H1 (cell line): ENCODE results near the gene ARL3.

Source experiments
- GABPA ChIP-seq: IDR thresholded peaks from 2 replicates; pipeline ENCODE4 v1.6.1; 2011; ENCODE audit warnings: mild to moderate bottlenecking, low read length, moderate library complexity, borderline replicate concordance; ENCODE audit not compliant: insufficient read depth
- SIX5 ChIP-seq: IDR thresholded peaks from 2 replicates; pipeline ENCODE4 v1.6.1; 2011; ENCODE audit warnings: mild to moderate bottlenecking, low read depth, low read length
- SP1 ChIP-seq: IDR thresholded peaks from 2 replicates; pipeline ENCODE4 v1.6.1; 2011; ENCODE audit warnings: low read depth, low read length
- TF ChIP-seq, protein P1 (sequence below), 3 experiments: IDR thresholded peaks; 1 replicate in 2 of 3; 2 replicates in 1 of 3; pipeline versions ENCODE4 v1.5.1 to v1.6.1; 2011; ENCODE audit warnings: low read length in 3 of 3, mild to moderate bottlenecking in 3 of 3, inconsistent platforms in 2 of 3, low read depth in 1 of 3, moderate library complexity in 1 of 3; ENCODE audit not compliant: insufficient read depth in 1 of 3; ENCODE audit errors: control extremely low read depth in 1 of 3

DNA sequence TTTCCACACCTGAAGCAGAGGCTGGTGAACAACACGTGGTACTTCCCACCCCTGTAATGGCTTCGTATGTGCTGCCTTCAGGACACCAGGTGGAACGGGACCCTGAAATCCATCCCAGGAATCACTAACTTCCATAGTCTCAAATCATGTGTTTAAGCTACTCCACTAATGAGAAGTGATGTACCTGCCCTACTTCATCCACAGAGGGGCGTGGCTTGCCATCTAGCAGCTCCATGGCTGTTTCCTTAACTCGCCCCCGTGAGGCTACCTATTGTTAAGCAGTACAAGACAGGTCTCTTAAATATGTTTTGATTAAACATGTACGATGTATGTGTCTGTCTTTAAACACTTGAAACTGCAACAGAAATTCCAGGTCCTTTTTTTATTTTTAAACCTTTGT lies 31.8 kb downstream of the ARL3 start:
- TF ChIP-seq SP1, result no peak
- no peak for TF ChIP-seq GABPA
- no peak for TF ChIP-seq SIX5
- TF ChIP-seq, protein P1, sequence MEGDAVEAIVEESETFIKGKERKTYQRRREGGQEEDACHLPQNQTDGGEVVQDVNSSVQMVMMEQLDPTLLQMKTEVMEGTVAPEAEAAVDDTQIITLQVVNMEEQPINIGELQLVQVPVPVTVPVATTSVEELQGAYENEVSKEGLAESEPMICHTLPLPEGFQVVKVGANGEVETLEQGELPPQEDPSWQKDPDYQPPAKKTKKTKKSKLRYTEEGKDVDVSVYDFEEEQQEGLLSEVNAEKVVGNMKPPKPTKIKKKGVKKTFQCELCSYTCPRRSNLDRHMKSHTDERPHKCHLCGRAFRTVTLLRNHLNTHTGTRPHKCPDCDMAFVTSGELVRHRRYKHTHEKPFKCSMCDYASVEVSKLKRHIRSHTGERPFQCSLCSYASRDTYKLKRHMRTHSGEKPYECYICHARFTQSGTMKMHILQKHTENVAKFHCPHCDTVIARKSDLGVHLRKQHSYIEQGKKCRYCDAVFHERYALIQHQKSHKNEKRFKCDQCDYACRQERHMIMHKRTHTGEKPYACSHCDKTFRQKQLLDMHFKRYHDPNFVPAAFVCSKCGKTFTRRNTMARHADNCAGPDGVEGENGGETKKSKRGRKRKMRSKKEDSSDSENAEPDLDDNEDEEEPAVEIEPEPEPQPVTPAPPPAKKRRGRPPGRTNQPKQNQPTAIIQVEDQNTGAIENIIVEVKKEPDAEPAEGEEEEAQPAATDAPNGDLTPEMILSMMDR (IDR thresholded peaks at IDR 0.05; ENCODE audit: control extremely low read depth in 1 of 3, insufficient read depth in 1 of 3, low read depth in 1 of 3, low read length in 3 of 3), result 0 out of 4 replicates have a peak, but pooled peaks of 1 of the 3 experiments have one; percentile 6
